ENCODE measurements around the gene HEATR5A.

DNA sequence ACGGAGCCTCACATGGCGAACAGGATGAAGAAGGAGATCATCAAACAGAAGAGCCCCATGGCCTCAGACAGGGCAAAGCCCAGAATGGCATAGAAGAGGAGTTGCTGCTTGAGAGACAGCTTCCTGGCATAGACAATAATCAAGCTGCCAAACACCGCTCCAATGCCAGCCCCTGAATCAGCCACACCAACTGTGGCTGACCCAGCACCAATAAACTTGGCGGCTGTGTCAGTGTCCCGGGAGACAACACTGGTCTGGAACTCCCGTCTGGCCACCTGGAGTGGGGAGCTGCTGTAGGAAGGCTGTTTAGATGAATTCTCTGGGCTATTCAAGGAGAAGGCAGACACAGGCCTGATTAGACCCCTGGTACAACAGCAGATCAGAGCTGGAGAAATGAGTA is 100.1 kb downstream of the HEATR5A start:
- TF ChIP-seq, protein P1, sequence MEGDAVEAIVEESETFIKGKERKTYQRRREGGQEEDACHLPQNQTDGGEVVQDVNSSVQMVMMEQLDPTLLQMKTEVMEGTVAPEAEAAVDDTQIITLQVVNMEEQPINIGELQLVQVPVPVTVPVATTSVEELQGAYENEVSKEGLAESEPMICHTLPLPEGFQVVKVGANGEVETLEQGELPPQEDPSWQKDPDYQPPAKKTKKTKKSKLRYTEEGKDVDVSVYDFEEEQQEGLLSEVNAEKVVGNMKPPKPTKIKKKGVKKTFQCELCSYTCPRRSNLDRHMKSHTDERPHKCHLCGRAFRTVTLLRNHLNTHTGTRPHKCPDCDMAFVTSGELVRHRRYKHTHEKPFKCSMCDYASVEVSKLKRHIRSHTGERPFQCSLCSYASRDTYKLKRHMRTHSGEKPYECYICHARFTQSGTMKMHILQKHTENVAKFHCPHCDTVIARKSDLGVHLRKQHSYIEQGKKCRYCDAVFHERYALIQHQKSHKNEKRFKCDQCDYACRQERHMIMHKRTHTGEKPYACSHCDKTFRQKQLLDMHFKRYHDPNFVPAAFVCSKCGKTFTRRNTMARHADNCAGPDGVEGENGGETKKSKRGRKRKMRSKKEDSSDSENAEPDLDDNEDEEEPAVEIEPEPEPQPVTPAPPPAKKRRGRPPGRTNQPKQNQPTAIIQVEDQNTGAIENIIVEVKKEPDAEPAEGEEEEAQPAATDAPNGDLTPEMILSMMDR (IDR thresholded peaks at IDR 0.05), result no peak
- no peak for TF ChIP-seq ZFX (IDR thresholded peaks at IDR 0.05; ENCODE audit: borderline replicate concordance)
